Stimulated activated CD4-positive, alpha-beta T cell treated with anti-CD3 and anti-CD28 coated beads, Interleukin-4, amount 100 ng/mL, for 4 hours (primary cell): ENCODE results near the gene FAM169A.
"Not testable (repeated sequence)": the region's sequence is repeated elsewhere in the genome, so short reads cannot be mapped to it uniquely, and the experiment has no call there.

Source experiments
- DNase-seq, 2 experiments: peaks; one replicate each; pipeline ENCODE4 v3.0.0-alpha.2; 2020

FAM169A gene

DNA sequence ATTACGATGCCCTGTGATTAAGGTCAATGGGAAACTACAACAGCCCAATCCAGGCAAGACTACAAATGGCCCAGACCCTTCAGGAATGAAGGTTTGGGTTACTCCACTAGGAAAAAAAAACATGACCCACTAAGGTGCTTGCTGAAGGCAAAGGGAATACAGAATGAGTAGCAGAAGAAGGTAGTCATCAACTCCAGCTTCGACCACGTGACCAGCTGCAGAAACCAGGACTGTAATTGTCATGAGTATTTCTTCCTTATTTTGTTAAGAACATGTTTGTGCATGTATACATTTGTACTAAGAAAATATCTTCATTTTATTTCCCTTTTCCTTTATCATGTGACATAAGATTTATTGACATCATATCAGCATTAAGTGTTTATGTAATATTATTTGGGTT is 74.5 kb downstream of the FAM169A start:
- DNase-seq = not testable (repeated sequence)

GRCh38 chr5:74787424-74787823 is 78.8 kb downstream of the FAM169A start:
- DNase-seq = no peak

GRCh38 chr5:74786851-74787250 is 79.3 kb downstream of the FAM169A start:
- no peak for DNase-seq

GRCh38 chr5:74778609-74779008 is 87.6 kb downstream of the FAM169A start:
- no peak for DNase-seq

GRCh38 chr5:74772359-74772758 is 93.8 kb downstream of the FAM169A start:
- no peak for DNase-seq

GRCh38 chr5:74767579-74767913 is 98.6 kb downstream of the FAM169A start:
- DNase-seq = peak in 1 of 2 experiments; percentile 21

- peak; percentile 87 to 90 for DNase-seq
These were observed 99.2 kb downstream of the FAM169A start, which contains the start of the genes GFM2 and NSA2 for GRCh38 chr5:74766849-74767578. GFM2 (minus strand) TSS chr5:74767117; CDS start chr5:74763742, 3,375 bp downstream. NSA2 (plus strand) TSS chr5:74767249; CDS start chr5:74767361, 112 bp downstream.

GRCh38 chr5:74766418-74766848 is 99.8 kb downstream of the FAM169A start:
- no peak for DNase-seq

- DNase-seq = no peak
These were observed 100.3 kb downstream of the FAM169A start for GRCh38 chr5:74765929-74766328.

DNA sequence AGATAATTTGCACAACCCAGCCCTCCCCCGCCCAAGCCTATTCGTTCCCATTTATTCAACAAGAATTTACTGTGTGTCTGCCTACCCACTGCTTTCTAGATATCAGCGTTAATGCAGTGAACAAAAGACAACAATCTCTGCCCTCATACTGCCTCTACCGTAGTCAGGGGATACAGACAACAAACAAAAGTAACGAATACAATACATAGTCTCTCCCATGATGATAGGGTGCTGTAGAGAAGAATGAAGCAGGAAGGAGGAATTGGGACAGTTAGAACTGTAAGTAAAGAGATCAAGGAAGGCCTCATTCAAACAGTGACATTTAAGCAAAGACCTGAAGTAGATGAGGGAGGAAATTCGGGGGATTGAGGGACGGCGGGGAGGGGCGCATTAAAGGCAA is 101.0 kb downstream of the FAM169A start:
- DNase-seq = no peak

- DNase-seq = no peak
These were observed 102.7 kb downstream of the FAM169A start for GRCh38 chr5:74763504-74763903.

- no peak for DNase-seq
These were observed 103.6 kb downstream of the FAM169A start for GRCh38 chr5:74762599-74762998.

DNA sequence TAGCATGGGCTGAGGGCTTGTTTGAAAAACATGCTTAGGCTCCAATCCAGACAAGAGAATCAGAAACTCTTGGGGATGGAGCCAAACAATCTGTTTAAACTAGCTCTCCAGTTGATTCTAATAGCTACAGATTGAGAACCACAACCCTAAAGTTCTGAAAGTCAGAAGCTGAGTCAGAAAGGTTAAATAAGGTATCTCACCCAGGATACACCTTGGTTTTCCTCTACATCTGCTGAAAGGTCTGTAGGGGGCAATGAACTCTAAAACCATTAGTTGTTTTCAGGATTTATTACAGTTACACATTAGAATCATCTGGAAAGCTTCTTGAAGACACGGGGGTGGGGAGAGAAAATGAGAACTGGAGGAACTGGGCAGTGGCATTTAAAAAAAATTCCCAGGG is 104.9 kb downstream of the FAM169A start:
- DNase-seq = no peak

GRCh38 chr5:74748742-74749141 is 117.4 kb downstream of the FAM169A start:
- DNase-seq = not testable (repeated sequence)

GRCh38 chr5:74738406-74738805 is 127.8 kb downstream of the FAM169A start:
- no peak for DNase-seq

DNA sequence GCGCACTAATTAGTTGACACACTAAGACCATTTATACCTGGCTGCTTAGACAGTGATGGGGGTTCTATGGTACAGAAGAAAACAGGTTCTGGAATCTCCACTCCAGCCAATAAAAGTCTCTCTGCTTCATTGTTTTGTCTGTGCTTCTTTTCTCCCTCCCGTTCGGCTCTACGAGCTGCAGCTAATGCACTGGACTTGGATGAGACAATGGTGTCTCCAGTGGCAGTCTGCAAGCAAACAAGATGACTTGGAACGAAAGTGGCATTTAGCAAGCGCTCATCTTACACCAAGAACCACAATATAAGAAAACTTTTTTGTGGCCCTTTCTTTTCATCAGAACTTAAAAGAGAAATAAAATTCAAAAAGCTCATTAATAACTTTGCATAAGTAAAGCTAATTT is 129.4 kb downstream of the FAM169A start:
- no peak for DNase-seq
